GM20431 (cell line): ENCODE data around the gene PALB2.
"Not testable (repeated sequence)": the region's sequence is repeated elsewhere in the genome, so short reads cannot be mapped to it uniquely, and the experiment has no call there.

Experiments used
- in situ Hi-C: fragments of 300-500 bp; cut with MseI, MboI; formaldehyde crosslinking; loops from one replicate; pipeline ENCODE4 v1.15.0; 2020; ENCODE audit warnings: low sequenced_read_pairs; ENCODE audit not compliant: unreplicated experiment

Gene PALB2

GRCh38 chr16:23650674-23651416, 9.7 kb upstream of the PALB2 start:
- in situ Hi-C loops, result no loop called here

GRCh38 chr16:23642246-23642774, 1.2 kb upstream of the PALB2 start:
- in situ Hi-C loops, result no loop called here

- in situ Hi-C loops, result no loop called here
Observed at GRCh38 chr16:23640615-23640930, 537 bp downstream of the PALB2 start.

- in situ Hi-C loops, result no loop called here
Observed at GRCh38 chr16:23635958-23636357, 5.2 kb downstream of the PALB2 start.

- in situ Hi-C loops, result no loop called here
Observed at GRCh38 chr16:23634461-23635036, 6.6 kb downstream of the PALB2 start.

DNA sequence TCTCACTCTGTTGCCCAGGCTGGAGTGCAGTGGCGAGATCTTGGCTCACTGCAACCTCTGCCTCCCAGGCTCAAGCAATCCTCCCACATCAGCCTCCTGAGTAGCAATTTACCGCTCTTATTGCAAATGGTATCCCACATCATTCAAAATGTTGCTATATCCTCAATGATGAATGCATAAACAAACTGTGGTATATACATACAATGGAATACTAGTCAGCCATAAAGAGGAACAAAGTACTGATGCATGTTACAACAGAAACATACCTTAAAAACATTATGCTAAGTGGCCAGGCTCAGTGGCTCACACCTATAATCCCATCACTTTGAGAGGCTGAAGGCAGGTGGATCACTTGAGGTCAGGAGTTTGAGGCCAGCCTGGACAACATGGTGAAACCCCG, 9.2 kb downstream of the PALB2 start:
- in situ Hi-C loops, result not testable (repeated sequence)

DNA sequence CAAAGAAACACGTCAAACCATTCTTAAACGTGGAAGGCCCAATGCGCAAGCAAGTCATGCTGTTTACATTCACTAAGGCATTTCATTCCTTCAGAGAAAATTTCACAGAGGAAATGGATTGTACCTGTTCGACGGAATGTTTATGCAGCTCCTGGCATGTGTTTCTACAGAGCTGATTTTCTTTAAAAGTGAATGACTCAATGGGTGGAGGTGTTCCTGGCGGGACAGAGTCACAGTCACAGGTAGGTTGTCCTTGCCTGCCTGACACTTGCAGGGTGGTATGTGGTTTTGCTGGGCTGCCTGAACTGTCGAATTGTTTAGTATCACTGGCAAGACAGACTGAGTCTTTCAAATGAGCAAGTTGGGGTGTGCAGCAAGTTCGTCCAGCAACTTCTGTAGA, 11.6 kb downstream of the PALB2 start:
- in situ Hi-C loops, result no loop called here

GRCh38 chr16:23624092-23624491, 17.0 kb downstream of the PALB2 start:
- in situ Hi-C loops, result no loop called here

GRCh38 chr16:23615805-23616204, 25.3 kb downstream of the PALB2 start:
- in situ Hi-C loops, result no loop called here

GRCh38 chr16:23611936-23612335, 29.2 kb downstream of the PALB2 start:
- in situ Hi-C loops, result no loop called here

DNA sequence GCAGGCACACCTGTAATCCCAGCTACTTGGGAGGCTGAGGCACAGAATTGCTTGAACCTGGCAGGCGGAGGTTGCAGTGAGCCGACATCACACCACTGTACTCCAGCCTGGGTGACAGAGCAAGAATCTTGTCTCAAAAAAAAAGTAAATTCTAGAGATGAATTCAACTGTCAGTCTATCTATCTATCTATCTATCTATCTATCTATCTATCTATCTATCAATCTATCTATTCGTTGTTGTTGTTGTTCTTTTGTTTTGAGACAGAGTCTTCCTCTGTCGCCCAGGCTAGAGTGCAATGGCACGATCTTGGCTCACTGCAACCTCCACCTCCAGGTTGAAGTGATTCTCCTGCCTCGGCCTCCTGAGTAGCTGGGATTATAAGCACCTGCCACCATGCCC, 30.2 kb downstream of the PALB2 start:
- in situ Hi-C loops, result not testable (repeated sequence)

DNA sequence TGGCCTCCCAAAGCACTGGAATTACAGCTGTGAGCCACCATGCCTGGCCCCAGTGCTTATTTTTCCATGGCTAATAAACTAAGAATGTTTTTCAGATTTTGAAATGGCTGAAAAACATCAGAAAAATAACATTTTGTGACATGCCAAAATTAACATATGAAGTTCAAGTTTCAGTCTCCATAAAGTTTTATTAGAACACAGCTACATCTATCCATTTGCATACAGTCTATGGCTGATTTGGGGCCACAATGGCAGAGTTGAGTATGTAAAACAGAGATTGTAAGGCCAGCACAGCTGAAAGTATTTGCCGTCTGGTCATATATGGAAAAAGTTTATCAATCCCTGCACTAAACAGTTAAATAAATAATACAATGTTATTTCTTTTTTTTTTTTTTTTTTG, 31.2 kb downstream of the PALB2 start:
- in situ Hi-C loops, result no loop called here

DNA sequence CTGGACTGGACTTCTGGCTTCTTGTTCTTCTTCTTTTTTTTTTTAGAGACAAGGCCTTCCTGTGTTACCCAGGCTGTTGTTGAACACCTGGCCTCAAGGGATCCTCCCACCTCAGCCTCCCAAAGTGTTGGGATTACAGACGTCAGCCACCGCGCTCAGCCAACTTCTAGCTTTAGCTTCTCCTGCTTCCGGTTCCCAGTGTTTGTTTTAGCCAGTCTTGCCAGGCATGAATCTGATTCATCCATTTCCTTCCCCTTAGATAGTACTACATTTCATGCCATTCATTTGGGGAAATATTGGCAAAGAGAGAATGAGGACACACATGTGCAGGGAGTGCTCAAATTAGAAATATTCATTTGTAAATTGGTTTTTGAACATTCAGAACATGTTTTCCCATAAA, 32.9 kb downstream of the PALB2 start:
- in situ Hi-C loops, result no loop called here

GRCh38 chr16:23607726-23608125, 33.4 kb downstream of the PALB2 start:
- in situ Hi-C loops, result no loop called here

- in situ Hi-C loops, result no loop called here
Observed at GRCh38 chr16:23597003-23597756, 43.9 kb downstream of the PALB2 start.

- in situ Hi-C loops, result no loop called here
Observed at GRCh38 chr16:23595951-23596720, 45.0 kb downstream of the PALB2 start, which contains the start of gene NDUFAB1. Gene NDUFAB1, minus strand, starts transcription at chr16:23596316. Its CDS starts 26 bp downstream, at chr16:23596290.

GRCh38 chr16:23595246-23595950, 45.7 kb downstream of the PALB2 start:
- in situ Hi-C loops, result no loop called here

DNA sequence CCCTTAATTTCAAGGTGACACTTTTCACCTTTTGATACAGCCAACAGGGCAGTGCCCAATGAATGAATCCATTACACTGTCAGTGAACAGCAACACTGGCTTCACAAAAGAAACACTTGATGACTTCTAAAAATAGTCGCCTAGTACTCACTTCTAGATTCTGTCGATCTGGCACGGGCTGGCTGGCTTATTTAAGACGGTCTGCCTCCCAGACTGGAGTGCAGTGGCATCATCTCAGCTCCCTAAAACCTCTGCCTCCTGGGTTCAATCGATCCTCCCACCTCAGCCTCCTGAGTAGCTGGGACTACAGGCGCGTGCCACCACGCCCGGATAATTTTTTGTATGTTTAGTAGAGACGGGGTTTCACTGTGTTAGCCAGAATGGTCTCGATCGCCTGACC, 46.9 kb downstream of the PALB2 start:
- in situ Hi-C loops, result no loop called here

DNA sequence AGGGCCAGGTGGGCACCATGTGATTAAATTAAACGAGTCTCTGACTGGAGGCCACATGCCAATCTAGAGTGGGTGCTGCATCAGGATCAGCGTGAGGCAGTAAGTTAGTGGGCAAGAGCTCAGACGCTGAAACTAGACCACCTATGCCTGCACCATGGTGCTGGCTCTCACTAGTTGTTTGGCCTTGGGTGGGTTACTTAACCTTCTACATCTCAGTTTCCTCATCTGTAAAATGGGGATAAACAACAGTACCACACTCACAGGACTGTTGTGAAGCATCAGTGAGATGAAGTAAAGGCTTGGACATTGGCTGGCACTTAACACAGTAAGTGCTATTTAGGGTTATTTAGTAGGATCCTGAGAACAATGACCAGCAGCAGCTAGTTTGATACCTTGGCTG, 50.9 kb downstream of the PALB2 start:
- in situ Hi-C loops, result no loop called here

DNA sequence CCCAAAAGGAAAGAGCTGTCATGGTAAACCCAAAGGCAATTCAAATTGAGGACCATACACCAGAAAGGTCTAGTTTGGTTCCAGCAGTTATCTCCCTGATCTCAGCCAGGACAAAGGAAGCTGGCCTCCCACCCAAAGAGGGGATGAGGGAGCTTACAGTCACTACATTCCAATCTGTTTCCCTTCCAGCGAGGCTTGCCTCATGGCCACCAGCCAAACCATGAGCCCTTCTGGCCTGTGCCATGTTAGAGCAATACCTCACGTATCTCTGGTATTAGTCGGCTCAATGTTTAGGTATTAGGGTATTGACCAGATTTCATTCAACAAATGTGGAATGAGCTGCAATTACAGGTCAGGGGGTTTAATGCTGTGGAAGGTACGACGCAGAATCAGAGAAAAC, 53.4 kb downstream of the PALB2 start:
- in situ Hi-C loops, result no loop called here
